Upper lobe of left lung (tissue), 4 donors: ENCODE data around the gene PNPLA2.

Source experiments
- EP300 ChIP-seq, 4 donors: sonication (generic); formaldehyde crosslinking; IDR thresholded peaks; one replicate each; pipeline ENCODE4 v1.5.1; 2017; ENCODE audit warnings: antibody characterized with exemption in 4 of 4, control low read depth in 2 of 4
- POLR2A ChIP-seq, 4 donors: fragments of 450-650 bp; IDR thresholded peaks; one replicate each; pipeline ENCODE4 v1.5.1; 2016 to 2017; ENCODE audit warnings: antibody characterized with exemption in 4 of 4, mild to moderate bottlenecking in 2 of 4
- POLR2AphosphoS5 ChIP-seq, 2 donors: sonication (generic); formaldehyde crosslinking; IDR thresholded peaks; one replicate each; pipeline ENCODE4 v1.5.1; 2017; ENCODE audit warnings: antibody characterized with exemption in 2 of 2
- TF ChIP-seq, protein P1 (sequence below), 6 experiments: fragments of 450-650 bp in 4 of 6; fragments of 200-600 bp in 2 of 6; sonication (generic) in 2 of 6; IDR thresholded peaks; one replicate each; pipeline ENCODE4 v1.5.1; 2016 to 2019; ENCODE audit warnings: antibody characterized with exemption in 6 of 6

DNA sequence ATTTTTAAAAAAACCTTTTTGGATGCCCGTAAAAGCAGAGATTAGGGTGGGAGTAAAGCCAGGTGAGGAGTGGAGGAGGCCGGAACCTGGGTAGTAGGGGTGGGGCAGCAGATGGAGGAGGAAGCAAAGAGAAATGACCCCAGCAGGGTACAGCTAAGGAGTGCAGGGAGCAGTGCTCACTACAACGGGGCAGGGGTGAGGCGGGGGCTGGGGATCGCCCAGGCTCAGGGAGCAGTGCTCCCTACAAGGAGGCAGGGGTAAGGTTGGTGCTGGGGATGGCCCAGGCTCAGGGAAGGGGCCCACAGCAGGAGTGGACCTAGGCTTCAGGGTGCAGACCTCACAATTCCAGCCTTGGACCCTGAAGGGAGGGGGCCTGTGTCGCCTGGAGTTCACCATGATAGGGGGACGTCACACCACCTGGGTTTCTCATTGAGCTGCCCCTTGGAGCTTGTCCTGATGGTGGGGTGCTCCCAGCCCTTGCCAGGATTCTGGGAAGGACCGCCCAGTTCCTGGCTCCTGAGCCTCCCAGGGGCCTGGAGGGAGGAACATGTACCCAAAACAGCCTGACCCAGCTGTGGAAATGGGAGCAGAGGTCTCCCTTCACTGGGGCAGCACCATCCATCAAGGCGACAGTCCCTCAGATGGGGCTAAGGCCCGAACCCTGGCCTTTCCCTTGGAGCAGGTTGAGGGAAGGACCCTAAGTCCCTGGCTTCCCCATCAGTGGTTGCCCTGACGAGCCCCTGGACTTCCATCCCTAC is 2.9 kb upstream of the PNPLA2 start:
- TF ChIP-seq POLR2A (IDR thresholded peaks at IDR 0.05) = no peak
- TF ChIP-seq, protein P1, sequence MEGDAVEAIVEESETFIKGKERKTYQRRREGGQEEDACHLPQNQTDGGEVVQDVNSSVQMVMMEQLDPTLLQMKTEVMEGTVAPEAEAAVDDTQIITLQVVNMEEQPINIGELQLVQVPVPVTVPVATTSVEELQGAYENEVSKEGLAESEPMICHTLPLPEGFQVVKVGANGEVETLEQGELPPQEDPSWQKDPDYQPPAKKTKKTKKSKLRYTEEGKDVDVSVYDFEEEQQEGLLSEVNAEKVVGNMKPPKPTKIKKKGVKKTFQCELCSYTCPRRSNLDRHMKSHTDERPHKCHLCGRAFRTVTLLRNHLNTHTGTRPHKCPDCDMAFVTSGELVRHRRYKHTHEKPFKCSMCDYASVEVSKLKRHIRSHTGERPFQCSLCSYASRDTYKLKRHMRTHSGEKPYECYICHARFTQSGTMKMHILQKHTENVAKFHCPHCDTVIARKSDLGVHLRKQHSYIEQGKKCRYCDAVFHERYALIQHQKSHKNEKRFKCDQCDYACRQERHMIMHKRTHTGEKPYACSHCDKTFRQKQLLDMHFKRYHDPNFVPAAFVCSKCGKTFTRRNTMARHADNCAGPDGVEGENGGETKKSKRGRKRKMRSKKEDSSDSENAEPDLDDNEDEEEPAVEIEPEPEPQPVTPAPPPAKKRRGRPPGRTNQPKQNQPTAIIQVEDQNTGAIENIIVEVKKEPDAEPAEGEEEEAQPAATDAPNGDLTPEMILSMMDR (IDR thresholded peaks at IDR 0.05) = no peak
- TF ChIP-seq POLR2AphosphoS5 (IDR thresholded peaks at IDR 0.05) = no peak
- no peak for TF ChIP-seq EP300 (IDR thresholded peaks at IDR 0.05)
